ENCODE measurements around the gene MMP19. TPM values are rescaled to one million over a fixed set of nuclear protein-coding genes. Genes with fewer than 3 reads are reported as not detected.

The MMP19 gene
- total RNA-seq, 1 experiment from 2014 or later: 2.3 TPM

GRCh38 chr12:55852740-55853139 is 10.0 kb upstream of the MMP19 start:
- no peaks in the 10 kb centered on the region for H3K27me3 ChIP-seq (ENCODE audit: insufficient read depth, low read length)
- BruUV-seq (replicated peaks): no TSS peak
- ChIA-PET POLR2A (no interaction called here), RAD21 (ENCODE audit: low non-redundant PET in 1 of 2, low total read pairs in 2 of 2, uncharacterized antibody in 2 of 2, unreplicated experiment in 2 of 2) (no interaction called here), CTCF (no interaction called here)
- ATAC-seq (no peak), DNase-seq (ENCODE audit: low read depth, low spot score) (no peak)
- H3K79me2 ChIP-seq (ENCODE audit: insufficient read depth, low read length): no peaks in the 10 kb centered on the region
- H2AFZ ChIP-seq (ENCODE audit: low read depth, low read length, poor library complexity, severe bottlenecking): no peak overlapping the region
- H3K36me3 ChIP-seq (ENCODE audit: control insufficient read depth in 1 of 2, insufficient read depth in 2 of 2, low read length in 2 of 2): no peaks in the 10 kb centered on the region
- no peaks in the 10 kb centered on the region for H4K20me1 ChIP-seq (ENCODE audit: insufficient read depth)
- no peaks in the 10 kb centered on the region for H3K9me3 ChIP-seq (ENCODE audit: control insufficient read depth in 1 of 2, insufficient read depth in 1 of 2, low read depth in 1 of 2, low read length in 2 of 2)
- intact Hi-C loops (cut with micrococcal nuclease): no loop called here
- no peak overlapping the region for H3K9ac ChIP-seq (ENCODE audit: low read length)
- no peak overlapping the region for H3K4me3 ChIP-seq (replicated peaks in 1 of 2; ENCODE audit: low read depth in 1 of 2, low read length in 2 of 2)
- H3K9me2 ChIP-seq (ENCODE audit: insufficient read depth): no peaks in the 10 kb centered on the region
- H3K4me1 ChIP-seq (ENCODE audit: control insufficient read depth in 1 of 2, insufficient read depth in 2 of 2, low read length in 2 of 2): peaks cover under 1 to 10% of the 10 kb centered on the region in 2 experiments; a peak in 3 of 4 replicates
- TF ChIP-seq EGR1 (IDR thresholded peaks at IDR 0.05; ENCODE audit: low read depth): no peak
- no peak overlapping the region for H3K27ac ChIP-seq (ENCODE audit: low read depth, low read length)
- no peak overlapping the region for H3K4me2 ChIP-seq (ENCODE audit: low read length)

GRCh38 chr12:55850893-55851292 is 8.2 kb upstream of the MMP19 start:
- H3K9me2 ChIP-seq (ENCODE audit: insufficient read depth): no peaks in the 10 kb centered on the region
- H3K4me1 ChIP-seq (ENCODE audit: control insufficient read depth in 1 of 2, insufficient read depth in 2 of 2, low read length in 2 of 2): peaks cover 2 to 18% of the 10 kb centered on the region in 2 experiments; a peak in 3 of 4 replicates
- DNase-seq (ENCODE audit: low read depth, low spot score) (no peak), ATAC-seq (no peak)
- intact Hi-C loops (cut with micrococcal nuclease): no loop called here
- BruUV-seq (replicated peaks): no TSS peak
- H3K4me3 ChIP-seq (replicated peaks in 1 of 2; ENCODE audit: low read depth in 1 of 2, low read length in 2 of 2): no peak overlapping the region
- H3K9ac ChIP-seq (ENCODE audit: low read length): no peak overlapping the region
- TF ChIP-seq SIN3A (IDR thresholded peaks at IDR 0.05; ENCODE audit: low read depth): no peak
- TF ChIP-seq TCF7L2 (IDR thresholded peaks at IDR 0.05; ENCODE audit: borderline replicate concordance, extremely low read depth, insufficient read depth, insufficient read length): no peak
- no peak for TF ChIP-seq ZFX (IDR thresholded peaks at IDR 0.05)
- TF ChIP-seq ZNF274 (IDR thresholded peaks at IDR 0.05; ENCODE audit: low read depth, low read length): no peak
- ChIA-PET RAD21 (ENCODE audit: low non-redundant PET in 1 of 2, low total read pairs in 2 of 2, uncharacterized antibody in 2 of 2, unreplicated experiment in 2 of 2) (no interaction called here), POLR2A (no interaction called here), CTCF (no interaction called here)
- H4K20me1 ChIP-seq (ENCODE audit: insufficient read depth): no peaks in the 10 kb centered on the region
- no peak overlapping the region for H3K4me2 ChIP-seq (ENCODE audit: low read length)
- no peak overlapping the region for H2AFZ ChIP-seq (ENCODE audit: low read depth, low read length, poor library complexity, severe bottlenecking)
- no peak overlapping the region for H3K27ac ChIP-seq (ENCODE audit: low read depth, low read length)
- no peaks in the 10 kb centered on the region for H3K9me3 ChIP-seq (ENCODE audit: control insufficient read depth in 1 of 2, insufficient read depth in 1 of 2, low read depth in 1 of 2, low read length in 2 of 2)
- H3K79me2 ChIP-seq (ENCODE audit: insufficient read depth, low read length): no peaks in the 10 kb centered on the region
- no peaks in the 10 kb centered on the region for H3K36me3 ChIP-seq (ENCODE audit: control insufficient read depth in 1 of 2, insufficient read depth in 2 of 2, low read length in 2 of 2)
- no peaks in the 10 kb centered on the region for H3K27me3 ChIP-seq (ENCODE audit: insufficient read depth, low read length)
